WTC11 (cell line): ENCODE data around the gene NUF2.

Experiments
- CTCF ChIP-seq: fragments of 200-600 bp; IDR thresholded peaks from 2 replicates; pipeline ENCODE4 v1.8.0; 2022; ENCODE audit warnings: antibody characterized with exemption
- ELF4 ChIP-seq: sonication (generic); formaldehyde crosslinking; IDR thresholded peaks from 2 replicates; pipeline ENCODE4 v1.8.1; 2022; ENCODE audit warnings: low read depth, mild to moderate bottlenecking, moderate library complexity, missing genetic modification reagents
- IRF1 ChIP-seq: sonication (generic); formaldehyde crosslinking; IDR thresholded peaks from 2 replicates; pipeline ENCODE4 v1.8.0; 2023; ENCODE audit warnings: missing genetic modification reagents
- NR1H2 ChIP-seq: sonication (generic); formaldehyde crosslinking; IDR thresholded peaks from 2 replicates; pipeline ENCODE4 v1.9.0; 2021; ENCODE audit warnings: mild to moderate bottlenecking, moderate library complexity, missing genetic modification reagents
- RELA ChIP-seq: sonication (generic); formaldehyde crosslinking; IDR thresholded peaks from 2 replicates; pipeline ENCODE4 v1.8.1; 2022; ENCODE audit warnings: missing genetic modification reagents, mild to moderate bottlenecking, borderline replicate concordance
- SP1 ChIP-seq: sonication (generic); formaldehyde crosslinking; conservative IDR thresholded peaks from 2 replicates; pipeline ENCODE4 v1.8.1; 2022; ENCODE audit warnings: missing genetic modification reagents
- TEAD4 ChIP-seq: sonication (generic); formaldehyde crosslinking; IDR thresholded peaks from 2 replicates; pipeline ENCODE4 v1.8.0; 2022; ENCODE audit warnings: mild to moderate bottlenecking, missing genetic modification reagents

GRCh38 chr1:163366555-163366954, 44.8 kb downstream of the NUF2 start:
- TF ChIP-seq CTCF (no peak), RELA (CRISPR knock-in tag) (no peak), NR1H2 (CRISPR knock-in tag) (no peak), SP1 (CRISPR knock-in tag) (no peak), ELF4 (CRISPR knock-in tag) (no peak), IRF1 (no peak), TEAD4 (CRISPR knock-in tag) (no peak)
